ENCODE measurements around the gene TMTC4.

TMTC4 gene

GRCh38 chr13:100652510-100652909, 22.1 kb downstream of the TMTC4 start:
- no peak for TF ChIP-seq MAX (IDR thresholded peaks at IDR 0.05; ENCODE audit: low read depth, low read length)
- TF ChIP-seq MYC (IDR thresholded peaks at IDR 0.05; ENCODE audit: low read depth, low read length): no peak
- no peak for TF ChIP-seq POLR2A (IDR thresholded peaks at IDR 0.05; ENCODE audit: extremely low read depth, insufficient read length)
- no peak for TF ChIP-seq CTCF (IDR thresholded peaks at IDR 0.05; ENCODE audit: low read depth, low read length)
- DNase-seq (ENCODE audit: low read depth): no peak
- no peak overlapping the region for H3K4me3 ChIP-seq (ENCODE audit: low read depth, low read length)

GRCh38 chr13:100650326-100650725, 24.3 kb downstream of the TMTC4 start:
- TF ChIP-seq CTCF (IDR thresholded peaks at IDR 0.05; ENCODE audit: low read depth, low read length) (no peak), POLR2A (IDR thresholded peaks at IDR 0.05; ENCODE audit: extremely low read depth, insufficient read length) (no peak), MYC (IDR thresholded peaks at IDR 0.05; ENCODE audit: low read depth, low read length) (no peak), MAX (IDR thresholded peaks at IDR 0.05; ENCODE audit: low read depth, low read length) (no peak)
- DNase-seq (ENCODE audit: low read depth): no peak
- no peak overlapping the region for H3K4me3 ChIP-seq (ENCODE audit: low read depth, low read length)

- TF ChIP-seq MAX (IDR thresholded peaks at IDR 0.05; ENCODE audit: low read depth, low read length) (0 out of 2 replicates have a peak, but pooled peaks have one; percentile 28), CTCF (IDR thresholded peaks at IDR 0.05; ENCODE audit: low read depth, low read length) (no peak), POLR2A (IDR thresholded peaks at IDR 0.05; ENCODE audit: extremely low read depth, insufficient read length) (no peak)
- no peak overlapping the region for H3K4me3 ChIP-seq (ENCODE audit: low read depth, low read length)
- DNase-seq (ENCODE audit: low read depth): no peak
Observed at GRCh38 chr13:100648354-100648753, 26.2 kb downstream of the TMTC4 start.

GRCh38 chr13:100646871-100647270, 27.7 kb downstream of the TMTC4 start:
- no peak for TF ChIP-seq MAX (IDR thresholded peaks at IDR 0.05; ENCODE audit: low read depth, low read length)
- TF ChIP-seq CTCF (IDR thresholded peaks at IDR 0.05; ENCODE audit: low read depth, low read length): no peak
- H3K4me3 ChIP-seq (ENCODE audit: low read depth, low read length): no peak overlapping the region
- no peak for DNase-seq (ENCODE audit: low read depth)

GRCh38 chr13:100646030-100646673, 28.4 kb downstream of the TMTC4 start:
- TF ChIP-seq CTCF (IDR thresholded peaks at IDR 0.05; ENCODE audit: low read depth, low read length) (peak; percentile 28), MYC (IDR thresholded peaks at IDR 0.05; ENCODE audit: low read depth, low read length) (no peak)
- H3K4me3 ChIP-seq (ENCODE audit: low read depth, low read length): no peak overlapping the region
- DNase-seq (ENCODE audit: low read depth): peak; percentile 18

- DNase-seq (ENCODE audit: low read depth): no peak
- TF ChIP-seq MYC (IDR thresholded peaks at IDR 0.05; ENCODE audit: low read depth, low read length): no peak
- TF ChIP-seq CTCF (IDR thresholded peaks at IDR 0.05; ENCODE audit: low read depth, low read length): no peak
- TF ChIP-seq POLR2A (IDR thresholded peaks at IDR 0.05; ENCODE audit: extremely low read depth, insufficient read length): no peak
- no peak for TF ChIP-seq MAX (IDR thresholded peaks at IDR 0.05; ENCODE audit: low read depth, low read length)
- no peak overlapping the region for H3K4me3 ChIP-seq (ENCODE audit: low read depth, low read length)
Observed at GRCh38 chr13:100645382-100645781, 29.2 kb downstream of the TMTC4 start.

Measured in NB4 (cell line).